Iris pigment epithelial cell (primary cell): ENCODE data around the gene PFKFB3.
A peak's percentile ranks its signal among the peaks of the same experiment; 100 is the strongest.
"Not testable (repeated sequence)": the region's sequence is repeated elsewhere in the genome, so short reads cannot be mapped to it uniquely, and the experiment has no call there.

Experiments used
- DNase-seq: peaks from one replicate; pipeline ENCODE4 v3.0.0-alpha.2; 2011; ENCODE audit warnings: low read depth

Gene PFKFB3

DNA sequence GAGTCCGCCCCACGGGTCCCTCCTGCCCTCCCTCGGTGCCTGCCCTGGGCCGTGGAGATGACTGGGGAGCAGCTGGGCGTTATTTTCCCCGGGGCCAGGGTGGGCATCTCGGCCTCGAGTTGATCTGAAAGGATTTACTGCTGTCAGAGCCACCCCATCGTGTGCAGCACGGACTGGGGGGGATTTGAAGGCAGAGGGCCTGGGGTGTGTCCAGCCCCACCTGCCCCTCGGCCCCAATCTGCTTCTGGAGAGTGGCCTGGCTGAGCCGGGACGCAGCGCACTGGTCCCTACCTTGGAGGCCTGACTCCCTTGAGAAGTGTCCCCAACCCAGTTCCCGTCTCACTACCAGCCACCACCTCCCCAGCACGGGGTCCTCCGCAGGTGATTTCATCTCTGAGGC is 24.2 kb upstream of the PFKFB3 start:
- no peak for DNase-seq

DNA sequence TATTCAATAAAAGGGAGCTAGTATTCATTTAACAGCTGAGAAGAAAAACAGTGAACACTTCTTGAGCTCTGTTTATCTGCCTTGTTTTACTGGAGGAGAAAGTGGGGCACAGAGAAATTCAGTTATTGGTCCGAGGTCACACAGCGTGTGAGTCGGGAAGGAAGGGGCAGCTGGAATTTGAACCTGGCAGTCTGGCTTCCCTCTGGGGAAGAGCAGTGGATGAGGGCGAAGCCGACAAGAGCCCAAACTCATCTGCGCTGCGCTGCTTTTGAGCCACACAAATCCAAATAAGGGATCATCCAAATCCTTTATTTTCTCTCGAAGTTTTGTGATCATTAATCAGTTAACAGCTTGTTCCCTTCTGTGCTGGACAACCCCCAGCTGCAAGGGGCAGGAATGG is 23.7 kb upstream of the PFKFB3 start:
- DNase-seq: no peak

DNA sequence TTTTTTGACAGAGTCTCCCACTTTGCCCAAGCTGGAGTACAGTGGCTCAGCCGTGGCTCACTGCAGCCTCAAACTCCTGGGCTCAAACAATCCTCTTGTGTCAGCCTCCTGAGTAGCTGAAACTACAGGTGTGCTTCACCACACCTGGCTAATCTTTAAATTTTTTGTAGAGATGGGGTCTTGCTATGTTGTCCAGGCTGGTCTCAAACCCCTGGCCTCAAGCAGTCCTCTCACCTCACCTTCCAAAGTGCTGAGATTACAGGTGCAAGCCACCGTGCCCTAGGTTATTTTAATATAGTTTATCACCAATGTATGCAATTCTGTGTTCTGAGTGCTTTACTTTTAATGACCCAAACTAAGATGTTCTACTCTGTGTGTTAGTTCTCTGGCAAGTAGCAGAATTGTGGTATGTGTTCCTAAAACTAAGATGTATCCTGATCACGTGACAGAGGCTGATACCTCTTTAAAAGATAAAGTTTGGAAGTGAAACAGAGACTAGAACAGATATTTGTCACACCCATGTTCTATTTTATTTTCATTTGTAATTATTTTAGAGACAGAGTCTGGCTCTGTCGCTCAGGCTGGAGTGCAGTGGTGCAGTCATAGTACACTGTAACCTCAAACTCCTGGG is 22.1 kb upstream of the PFKFB3 start:
- no peak for DNase-seq

DNA sequence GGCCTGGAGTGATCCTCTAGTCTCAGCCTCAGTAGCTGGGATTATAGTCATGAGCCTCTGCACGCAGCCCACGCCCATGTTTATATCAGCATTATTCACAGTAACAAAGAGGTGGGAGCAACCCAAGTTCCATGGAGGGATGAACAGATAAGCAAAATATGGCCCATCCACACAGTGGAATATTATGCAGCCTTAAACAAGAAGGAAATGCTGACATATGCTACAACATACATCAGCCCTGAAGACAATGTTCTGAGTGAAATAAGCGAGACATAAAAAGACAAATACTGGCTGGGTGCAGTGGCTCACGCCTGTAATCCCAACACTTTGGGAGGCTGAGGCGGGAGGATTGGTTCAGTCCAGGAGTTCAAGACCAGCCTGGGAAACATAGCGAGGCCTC is 21.5 kb upstream of the PFKFB3 start:
- no peak for DNase-seq

DNA sequence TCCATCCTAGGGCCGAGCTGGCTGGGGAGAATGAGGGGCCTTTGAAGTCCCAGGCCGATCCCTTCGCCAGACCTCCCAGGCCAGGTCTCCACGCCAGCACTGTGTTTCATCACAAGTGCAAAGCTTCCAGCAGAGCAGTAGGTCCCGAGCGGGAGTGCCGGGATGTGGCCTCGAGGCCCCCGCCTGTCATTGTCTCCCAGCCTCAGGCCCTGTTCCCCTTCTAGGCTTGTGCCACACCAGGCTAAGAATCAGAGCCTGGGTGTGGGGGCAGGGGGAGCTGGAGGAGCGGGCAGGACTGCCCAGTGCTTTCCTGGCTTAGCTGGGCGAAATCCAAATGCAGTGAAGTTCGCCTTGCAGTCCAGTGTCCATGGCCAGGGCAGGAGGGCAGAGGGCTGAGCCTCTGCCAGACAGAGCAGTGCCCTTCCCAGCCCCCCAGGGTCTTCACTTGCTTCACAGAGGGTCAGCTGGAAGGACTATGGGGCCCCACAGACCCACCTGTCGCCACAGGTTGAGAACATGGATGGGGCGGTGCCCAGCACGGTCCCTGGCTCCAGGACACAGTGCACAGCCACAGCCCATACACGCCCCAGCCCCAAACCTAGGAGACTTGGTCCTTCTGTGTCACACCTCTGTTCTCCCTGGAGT is 20.2 kb upstream of the PFKFB3 start:
- DNase-seq: no peak

DNA sequence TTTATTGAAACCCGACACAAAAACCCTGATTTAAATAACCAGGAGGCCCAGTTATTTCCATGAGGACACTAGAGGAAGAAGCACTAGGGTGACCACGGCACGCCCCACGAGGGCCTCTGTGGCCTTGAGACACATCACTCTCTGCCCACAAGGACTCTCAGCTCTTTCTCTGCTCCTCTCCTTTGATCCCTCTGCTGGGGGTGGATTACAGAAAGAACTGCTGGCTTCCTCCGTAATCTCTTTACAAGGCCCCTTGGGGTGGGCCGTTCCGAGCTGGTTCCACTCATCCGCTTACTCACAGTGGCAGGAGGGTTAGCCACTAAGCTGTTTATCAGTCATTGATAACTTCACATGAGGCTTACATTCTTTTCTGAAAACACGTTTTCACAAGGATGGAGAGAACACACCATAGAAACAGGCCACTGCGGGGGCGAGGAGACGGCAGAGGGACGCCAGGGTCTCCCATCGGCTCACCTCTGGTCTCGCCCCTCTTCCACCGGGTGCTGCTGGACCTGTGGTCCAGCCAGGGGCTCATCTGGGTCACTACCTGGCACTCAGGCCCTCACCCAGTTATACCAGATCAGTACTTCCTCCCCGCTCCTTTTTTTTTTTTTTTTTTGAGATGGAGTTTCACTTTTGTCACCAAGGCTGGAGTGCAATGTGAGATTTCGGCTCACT is 17.6 kb upstream of the PFKFB3 start:
- DNase-seq: peak; percentile 59

DNA sequence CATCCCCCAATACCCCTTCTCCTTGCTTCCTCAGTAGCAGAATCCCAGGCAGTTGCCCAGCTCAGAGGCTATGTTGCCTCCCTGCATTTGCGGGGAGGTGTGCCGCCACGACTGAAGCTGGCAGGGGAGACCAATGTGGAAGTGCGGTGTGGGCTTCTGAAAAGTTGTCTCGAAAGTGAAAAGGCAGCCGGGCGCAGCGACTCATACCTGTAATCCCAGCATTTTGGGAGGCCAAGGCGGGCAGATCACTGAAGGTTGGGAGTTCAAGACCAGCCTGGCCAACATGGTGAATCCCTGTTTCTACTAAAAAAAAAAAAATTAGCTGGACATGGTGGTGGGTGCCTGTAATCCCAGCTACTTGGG is 15.9 kb upstream of the PFKFB3 start:
- DNase-seq: no peak

DNA sequence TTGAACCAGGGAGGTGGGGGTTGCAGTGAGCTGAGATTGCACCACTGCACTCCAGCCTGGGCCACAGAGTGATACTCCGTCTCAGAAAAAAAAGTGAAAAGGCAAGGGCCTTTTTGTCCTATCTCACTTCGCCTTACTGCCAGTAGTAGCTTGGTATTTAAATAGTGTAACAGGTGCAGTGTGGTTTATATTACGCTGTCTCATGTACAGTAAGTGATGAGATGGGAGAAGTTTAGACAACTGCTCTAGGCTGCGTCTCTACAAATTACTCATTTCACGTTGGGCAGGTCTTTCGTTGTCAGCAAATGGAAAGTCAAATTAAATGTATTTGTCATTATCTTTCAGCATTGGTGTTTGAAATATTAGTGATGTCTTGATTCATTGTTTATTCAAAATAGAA is 15.5 kb upstream of the PFKFB3 start:
- DNase-seq: no peak

DNA sequence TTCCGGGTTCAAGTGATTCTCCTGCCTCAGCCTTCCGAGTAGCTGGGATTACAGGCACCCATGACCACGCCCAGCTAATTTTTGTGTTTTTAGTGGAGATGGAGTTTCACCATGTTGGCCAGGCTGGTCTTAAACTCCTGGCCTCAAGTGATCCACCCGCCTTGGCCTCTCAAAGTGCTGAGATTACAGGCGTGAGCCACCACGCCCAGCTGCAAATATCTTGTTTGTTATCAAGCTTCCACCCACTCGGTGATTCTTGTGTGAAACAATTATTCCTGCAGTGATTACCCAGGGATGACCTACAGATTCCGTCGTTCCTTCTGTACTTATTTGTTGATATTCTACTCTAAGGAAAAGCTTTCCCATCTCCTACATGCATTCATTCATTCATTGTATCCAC is 12.7 kb upstream of the PFKFB3 start:
- not testable (repeated sequence) for DNase-seq

DNA sequence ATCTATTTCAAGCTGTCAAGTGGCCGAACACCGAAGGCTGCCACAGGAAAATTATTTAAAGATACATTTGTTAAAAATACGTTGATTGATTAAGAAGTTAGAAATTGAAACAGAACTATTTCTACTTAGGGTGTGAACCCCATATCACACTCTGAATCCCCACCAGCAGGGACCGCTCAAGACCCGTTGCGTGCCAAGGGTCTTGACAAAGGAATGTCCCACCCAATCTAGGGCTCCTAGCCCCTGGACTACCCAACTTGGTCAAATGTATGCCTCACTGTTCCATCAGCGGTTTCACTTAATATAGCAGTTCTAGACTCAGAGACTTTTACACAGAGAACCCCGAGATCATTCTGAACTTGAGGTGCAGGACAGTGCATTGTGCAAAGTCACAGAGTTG is 11.6 kb upstream of the PFKFB3 start:
- no peak for DNase-seq

DNA sequence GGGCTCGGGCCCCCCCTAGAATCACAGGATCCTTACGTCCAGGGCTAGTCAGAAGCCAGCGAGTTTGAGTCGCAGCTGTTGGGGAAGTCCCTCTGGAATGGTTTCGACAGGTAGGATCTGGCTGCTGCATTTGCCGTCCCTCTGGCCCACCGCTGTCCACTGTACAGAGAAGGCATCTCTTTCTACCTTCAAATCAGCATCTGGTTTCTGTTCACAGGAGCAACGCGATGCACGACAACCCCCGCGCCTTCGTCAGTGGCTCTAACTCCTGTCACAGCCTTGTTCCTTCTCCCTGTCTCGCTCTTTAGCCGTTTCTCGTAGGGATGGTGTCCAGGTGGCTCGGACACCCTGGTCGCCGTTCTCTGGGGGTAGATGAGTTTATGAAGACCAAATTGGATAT is 11.2 kb upstream of the PFKFB3 start:
- DNase-seq: no peak

DNA sequence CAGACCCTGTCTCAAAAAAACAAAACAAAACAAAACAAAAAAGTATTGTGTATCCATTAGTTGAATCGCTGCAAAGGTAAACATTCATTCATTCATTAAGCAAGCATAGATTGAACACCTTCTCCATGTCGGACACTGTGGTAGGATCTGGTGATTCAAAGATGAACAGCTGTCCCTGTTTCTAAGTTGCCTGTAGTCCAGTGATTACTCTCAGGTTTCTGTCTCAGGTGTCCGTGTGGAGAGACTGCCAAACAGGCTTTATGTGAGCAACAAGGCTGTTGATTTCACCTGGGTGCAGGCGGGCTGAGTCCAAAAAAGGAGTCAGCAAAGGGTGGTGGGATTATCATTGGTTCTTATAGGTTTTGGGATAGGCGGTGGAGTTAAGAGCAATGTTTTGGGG is 9.4 kb upstream of the PFKFB3 start:
- DNase-seq: not testable (repeated sequence)

DNA sequence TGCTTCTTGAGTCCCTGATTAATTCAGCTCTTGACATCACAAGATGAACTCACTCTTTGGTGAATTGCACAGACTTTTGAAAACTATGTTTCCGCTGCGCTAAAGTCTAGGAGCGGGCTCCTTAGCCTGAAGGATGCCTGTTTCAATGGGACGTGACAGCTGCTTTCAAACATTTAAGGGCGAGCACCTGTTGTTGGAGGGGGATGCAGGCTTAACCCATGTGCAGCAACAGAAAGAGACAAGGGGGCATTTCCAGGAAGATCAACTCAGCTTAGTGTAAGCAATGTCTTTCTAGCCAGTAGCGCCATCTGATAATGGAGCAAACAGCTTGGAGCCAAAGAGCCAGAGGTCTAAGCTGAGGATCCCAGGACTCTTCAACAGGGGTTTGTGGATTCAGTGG is 8.4 kb upstream of the PFKFB3 start:
- DNase-seq: no peak

DNA sequence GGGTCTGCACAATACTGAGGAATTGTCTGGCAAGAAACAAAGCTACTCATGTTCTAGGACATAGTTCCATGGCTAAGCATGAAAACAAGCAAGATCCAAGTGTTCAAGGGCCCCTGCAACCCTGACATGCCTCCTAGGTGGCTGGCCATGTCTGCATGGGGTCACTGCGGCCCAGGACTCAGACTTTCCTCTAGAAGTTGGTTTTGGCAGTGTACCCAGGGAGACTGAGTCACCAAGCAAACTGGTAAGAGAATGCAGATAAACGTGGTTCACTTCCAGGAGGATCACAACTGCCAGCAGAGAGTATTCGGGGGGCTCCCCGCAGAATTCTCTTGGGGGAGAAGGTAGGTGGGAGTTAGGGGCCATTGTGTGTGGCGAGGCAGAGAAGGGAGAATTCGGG is 7.4 kb upstream of the PFKFB3 start:
- DNase-seq: peak; percentile 82

DNA sequence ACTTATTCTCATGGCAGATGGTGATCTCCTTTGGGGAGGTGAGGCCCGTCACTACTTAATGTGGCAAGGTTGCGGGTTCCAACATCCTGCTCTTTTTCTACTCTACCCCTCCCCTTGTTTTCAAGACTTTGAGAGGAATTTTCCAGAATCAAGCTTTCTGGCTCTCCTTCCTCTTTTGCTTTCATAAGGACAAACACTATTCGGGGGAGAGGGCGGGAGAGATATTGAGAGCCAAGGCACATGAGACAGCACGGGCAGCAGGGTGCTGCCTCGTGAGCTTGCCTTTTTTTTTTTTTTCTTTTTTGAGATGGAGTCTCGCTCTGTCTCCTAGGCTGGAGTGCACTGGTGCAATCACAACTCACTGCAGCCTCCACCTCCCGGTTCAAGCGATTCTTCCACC is 6.9 kb upstream of the PFKFB3 start:
- no peak for DNase-seq

DNA sequence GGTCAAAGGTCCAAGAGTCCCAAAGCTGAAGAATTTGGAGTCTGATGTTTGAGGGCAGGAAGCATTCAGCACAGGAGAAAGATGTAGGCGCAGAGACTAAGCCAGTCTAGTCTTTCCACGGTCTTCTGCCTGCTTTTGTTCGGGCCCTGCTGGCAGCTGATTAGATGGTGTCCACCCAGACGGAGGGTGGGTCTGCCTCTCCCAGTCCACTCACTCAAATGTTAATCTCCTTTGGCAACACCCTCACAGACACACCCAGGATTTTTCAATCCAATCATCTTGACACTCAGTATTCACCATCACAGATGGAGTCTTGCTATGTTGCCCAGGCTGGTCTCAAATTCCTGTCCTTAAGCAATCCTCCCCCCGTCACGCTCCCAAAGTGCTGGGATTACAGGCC is 6.2 kb upstream of the PFKFB3 start:
- not testable (repeated sequence) for DNase-seq

DNA sequence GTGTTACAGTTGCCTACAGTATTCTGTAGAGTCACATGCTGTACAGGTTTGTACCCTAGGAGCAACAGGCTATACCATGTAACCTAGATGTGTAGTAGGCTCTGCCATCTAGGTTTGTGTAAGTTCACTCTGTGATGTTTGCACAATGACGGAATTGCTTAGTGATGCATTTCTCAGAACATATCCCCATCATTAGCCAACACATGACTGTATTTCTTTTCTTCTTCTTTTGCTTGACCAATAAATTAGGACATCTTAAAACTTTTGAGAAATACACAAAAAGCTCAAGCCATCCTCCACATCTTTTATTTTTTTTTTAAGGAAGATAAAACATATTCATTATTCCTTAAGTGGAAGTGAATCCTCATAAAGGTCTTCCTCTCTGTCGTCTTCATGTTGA is 5.4 kb upstream of the PFKFB3 start:
- DNase-seq: no peak

DNA sequence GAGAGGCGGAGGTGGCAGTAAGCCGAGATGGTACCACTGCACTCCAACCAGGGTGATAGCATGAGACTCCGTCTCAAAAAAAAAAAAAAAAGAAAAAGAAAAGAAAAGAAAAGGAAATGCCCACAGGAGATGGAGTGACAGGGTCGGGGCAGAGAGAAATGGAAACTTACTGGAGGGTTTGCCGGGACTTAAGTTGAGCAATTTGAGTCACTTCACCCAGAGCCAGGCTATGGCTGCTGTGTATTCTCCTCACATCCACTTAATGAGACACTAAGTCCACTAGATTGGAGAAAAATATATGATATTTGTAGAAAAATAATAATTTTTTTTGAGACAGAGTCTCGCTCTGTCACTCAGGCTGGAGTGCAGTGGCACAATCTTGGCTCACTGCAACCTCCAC is 4.6 kb upstream of the PFKFB3 start:
- no peak for DNase-seq

DNA sequence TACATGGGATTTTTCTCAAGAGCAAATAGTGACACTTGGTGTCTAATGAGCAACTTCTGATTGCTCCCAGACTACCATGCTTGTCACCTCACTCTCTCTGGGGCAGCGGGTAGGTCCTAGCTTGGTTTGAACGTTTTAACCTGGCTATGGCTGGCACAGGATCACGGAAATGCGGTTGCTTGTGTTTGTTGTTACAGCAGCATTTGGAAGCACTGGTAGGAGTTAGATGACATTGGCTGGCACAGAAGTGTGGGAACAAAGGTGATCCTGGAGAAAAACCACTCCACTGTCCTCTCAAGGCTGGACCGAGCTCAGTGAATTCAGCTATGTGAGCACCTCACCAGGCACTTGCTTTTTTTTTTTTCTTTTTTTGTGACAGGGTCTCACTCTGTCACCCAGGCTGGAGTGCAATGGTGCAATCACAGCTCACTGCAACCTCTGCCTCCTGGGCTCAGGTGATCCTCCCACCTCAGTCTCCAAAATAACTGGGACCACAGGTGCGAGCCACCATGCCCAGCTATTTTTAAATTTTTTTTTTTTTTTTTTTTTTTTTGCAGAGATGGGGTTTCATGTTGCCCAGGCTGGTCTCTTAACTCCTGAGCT is 3.5 kb upstream of the PFKFB3 start:
- no peak for DNase-seq

DNA sequence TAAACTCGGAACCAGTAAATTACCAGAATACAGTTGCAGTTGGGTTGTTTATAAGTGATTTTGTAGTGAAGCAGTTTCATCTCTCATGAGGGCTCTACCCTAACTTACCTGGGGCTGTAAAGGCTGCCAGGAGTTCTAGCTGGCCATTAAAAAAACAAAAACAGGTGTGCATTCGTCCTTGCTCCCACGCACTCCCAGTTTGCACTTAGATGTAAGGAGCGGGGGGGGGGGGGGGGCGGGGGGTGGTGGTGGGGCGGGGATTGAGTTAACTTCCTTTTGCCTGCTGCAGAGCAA is 2.3 kb upstream of the PFKFB3 start:
- DNase-seq: no peak

DNA sequence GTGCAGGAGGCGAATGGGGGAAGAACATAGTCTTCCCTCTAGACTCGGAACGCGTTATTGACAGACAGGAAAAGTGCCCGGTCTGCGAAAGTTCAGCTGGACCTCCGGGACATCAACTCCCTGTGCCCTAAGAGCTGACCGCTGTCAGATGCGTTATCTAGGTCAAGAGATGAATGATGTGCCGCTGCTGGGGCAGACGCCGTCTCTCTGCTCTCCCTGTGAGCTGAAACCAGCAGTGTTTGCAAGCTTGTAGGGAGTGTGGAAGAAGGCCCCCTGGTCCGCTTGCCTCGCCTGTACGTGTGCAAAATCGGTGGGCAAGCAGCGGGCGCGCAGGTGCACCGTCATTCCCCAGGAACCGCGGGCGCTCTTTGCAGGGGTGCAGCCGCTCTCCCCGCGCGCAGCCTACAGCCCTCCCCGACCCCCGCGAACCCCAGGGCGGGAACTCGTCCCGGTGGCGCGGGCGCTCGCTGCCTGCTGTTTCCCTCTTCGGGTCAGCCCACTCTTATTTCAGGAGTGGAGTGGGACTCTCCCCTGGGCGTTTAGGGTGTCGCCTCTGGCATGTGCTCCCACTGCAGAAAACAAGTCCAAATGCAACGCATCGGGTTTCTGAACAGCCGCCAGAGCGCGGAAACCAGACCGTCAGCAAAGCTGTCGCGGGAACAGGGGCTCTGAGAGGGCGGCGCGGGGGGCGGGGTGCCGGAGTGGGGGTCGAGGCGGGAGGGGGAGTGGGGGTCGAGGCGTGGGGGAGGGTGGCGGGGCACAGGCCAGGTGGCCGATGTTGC is 1.8 kb upstream of the PFKFB3 start:
- DNase-seq: peak; percentile 44

DNA sequence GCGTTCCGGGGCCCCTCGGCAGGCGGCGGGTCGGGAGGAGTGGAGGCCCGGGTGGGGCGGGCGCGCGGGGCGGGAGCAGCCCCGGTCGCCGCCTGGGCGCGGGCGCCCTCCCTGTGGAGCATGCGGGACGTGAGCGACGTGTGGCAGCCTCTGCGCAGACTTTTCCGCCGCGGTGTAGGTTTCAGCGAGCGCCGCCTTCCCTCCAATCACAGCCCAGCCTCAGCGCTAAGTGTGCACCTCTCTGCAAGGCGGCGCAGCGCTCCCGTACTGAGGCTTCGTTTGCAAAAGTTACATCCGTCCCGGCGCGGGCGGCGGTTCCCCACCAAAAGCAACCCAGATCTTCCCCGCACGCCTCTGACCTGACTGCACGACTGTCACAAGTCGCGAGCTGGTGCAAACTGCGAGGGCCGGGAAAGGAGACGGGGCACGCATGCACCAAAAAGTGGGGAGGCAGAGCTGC is 1.2 kb upstream of the PFKFB3 start:
- peak; percentile 64 for DNase-seq
